Inflammatory macrophage treated with lipopolysaccharide for 4 hours (primary cell): ENCODE data around the gene AP3S2.
"Not testable (repeated sequence)": the region's sequence is repeated elsewhere in the genome, so short reads cannot be mapped to it uniquely, and the experiment has no call there.

Source experiments
- DNase-seq: peaks from one replicate; pipeline ENCODE4 v3.0.0-alpha.2; 2020

The AP3S2 gene

GRCh38 chr15:89863918-89864317, 29.9 kb downstream of the AP3S2 start:
- no peak for DNase-seq

DNA sequence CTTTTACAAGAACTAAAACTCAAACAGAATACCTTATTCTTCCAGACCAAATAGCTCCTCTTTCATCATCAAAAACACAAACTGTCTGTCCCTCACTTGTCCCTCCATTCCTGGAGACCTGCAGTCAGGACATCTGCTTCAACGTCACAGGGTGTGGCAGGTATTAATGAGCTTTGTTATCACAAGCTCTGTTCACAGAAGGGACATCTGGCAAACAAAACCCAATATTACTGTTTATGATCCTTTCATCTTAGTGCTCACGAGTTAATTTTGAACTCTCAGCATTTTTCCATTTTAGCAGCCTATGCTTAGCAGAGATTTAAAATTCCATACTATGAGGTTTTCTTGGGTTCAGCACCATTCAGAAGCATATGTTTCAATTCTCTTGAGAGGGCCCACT, 32.9 kb downstream of the AP3S2 start:
- DNase-seq = no peak

GRCh38 chr15:89860431-89860830, 33.4 kb downstream of the AP3S2 start:
- no peak for DNase-seq

- DNase-seq = no peak
Measured at GRCh38 chr15:89858661-89859458, 34.9 kb downstream of the AP3S2 start.

DNA sequence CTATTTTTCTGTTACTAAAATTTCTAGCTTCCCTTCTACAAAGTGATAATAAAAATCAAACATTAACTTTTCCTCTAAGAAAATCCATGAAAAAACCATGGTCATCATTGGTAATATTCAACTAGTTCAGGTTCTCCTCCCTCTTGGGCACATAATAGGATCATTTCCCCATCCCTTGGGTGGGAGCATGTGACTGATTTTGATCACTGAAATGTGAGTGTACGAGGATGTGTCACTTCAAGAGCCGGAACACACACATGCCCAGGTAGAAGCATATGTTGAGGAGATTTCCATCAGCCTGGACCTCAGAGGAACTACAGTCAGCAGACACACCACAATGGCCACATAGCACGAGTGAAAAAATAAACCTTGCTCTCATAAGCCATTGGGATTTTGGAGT, 36.1 kb downstream of the AP3S2 start:
- DNase-seq = no peak

DNA sequence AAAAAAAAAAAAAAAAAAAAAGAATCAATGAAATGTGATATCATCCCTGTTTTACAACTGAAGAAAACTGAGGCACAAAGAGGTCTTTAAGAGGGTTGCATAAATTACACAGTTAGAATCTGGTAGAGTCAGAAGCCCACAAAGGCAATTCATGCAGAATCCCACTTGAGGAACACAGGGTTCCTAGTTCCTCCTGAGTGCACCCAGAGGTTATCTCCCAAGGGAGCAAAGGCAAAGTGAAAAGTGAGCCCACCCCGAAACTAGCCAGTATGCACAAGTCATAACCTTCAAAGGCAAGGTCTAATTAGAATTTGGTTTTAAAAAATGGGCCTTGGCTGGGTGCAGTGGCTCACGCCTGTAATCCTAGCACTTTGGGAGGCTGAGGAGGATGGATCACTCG, 37.8 kb downstream of the AP3S2 start:
- DNase-seq = no peak

GRCh38 chr15:89854863-89855262, 38.9 kb downstream of the AP3S2 start:
- not testable (repeated sequence) for DNase-seq

GRCh38 chr15:89852342-89852995, 41.3 kb downstream of the AP3S2 start:
- no peak for DNase-seq

DNA sequence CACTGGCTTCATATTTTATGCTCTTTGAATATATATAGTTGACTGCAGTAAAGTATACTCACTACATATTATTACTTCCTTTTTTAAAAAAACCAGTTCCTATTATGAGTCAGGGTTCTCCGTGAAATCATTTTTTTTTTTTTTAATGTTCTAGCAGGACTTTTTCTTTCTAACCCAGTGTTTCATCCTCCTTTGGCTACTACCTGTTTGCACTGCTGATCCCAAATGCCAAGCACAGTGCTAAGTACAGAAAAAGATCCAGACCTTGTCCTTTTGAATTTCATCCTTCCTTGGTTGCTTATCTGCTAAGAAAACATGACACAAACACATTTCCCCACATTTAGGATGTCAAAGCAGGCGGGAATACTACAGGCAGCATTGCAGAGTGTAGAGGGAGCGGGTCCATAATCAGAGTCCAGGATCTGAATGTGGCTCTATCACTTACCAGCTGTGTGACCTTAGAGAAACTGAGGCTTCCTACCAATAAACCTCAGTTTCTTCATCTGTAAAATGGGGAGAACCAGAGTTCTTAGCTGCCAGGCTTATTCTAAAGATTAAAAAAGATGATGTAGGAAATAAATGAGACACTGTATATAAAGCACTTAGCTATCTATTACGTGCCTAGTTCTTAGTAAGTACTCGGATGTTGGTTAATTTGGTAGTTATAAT, 42.0 kb downstream of the AP3S2 start:
- DNase-seq = peak; percentile 77

DNA sequence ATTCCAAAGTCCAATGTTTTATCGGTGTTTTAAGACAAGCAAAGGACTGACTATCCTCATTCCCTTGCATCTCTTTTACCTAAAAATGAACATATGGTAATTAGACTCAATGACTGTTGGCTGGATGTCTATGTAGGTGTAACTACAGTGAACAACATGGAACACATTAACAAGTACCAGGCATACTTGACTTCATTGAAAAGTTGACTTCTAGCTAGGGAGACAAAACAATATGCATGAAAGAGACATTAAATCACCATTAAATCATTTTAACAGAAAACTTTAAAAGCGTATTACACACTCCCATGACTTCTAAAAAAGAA, 44.9 kb downstream of the AP3S2 start:
- DNase-seq = no peak

- DNase-seq = no peak
Measured at GRCh38 chr15:89847101-89847500, 46.7 kb downstream of the AP3S2 start.

DNA sequence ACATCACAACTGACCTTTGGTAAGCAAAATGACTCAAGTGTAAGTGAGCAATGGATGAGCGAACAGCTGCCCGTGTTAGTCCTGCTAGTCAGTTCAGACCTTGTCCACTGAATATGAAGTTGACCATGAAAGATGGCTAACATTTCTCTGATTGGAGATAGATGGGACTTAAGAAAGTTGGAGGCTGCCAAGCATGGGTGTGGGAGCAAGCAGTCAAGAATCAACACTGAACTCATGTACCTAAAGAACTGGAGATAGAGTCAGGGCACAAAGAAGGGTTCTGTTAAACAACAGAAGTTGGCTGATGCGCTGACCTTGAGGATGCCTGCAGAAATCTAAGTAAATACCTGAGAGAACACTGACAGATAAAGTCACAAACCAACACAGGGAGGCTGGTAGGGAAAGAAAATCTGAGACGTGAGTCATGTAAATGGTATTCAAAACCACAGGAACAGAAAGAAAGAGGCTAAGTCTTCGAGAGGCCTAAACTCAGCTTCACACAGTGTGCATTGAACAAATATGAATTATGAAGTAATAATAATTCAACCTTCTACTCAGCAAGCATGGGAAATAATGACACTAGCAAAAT, 48.4 kb downstream of the AP3S2 start:
- no peak for DNase-seq

DNA sequence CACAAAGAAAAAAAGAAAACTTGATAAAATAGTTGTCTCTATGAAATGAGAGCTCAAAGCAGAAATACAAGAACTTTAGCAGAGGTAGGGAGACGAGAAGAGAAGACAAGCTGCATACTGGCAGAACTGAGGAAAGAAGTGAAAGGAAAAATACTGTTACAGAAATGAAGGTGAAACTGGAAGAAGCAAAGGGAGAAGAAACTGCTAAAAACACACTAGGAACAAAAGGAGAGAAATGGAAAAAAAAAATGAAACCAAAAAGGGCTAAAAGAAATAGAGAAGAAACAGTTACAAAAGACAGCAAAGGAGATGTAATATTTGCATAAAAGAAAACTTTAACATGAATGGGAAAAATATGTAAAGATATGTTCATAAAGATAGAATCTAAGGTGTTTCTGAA, 51.8 kb downstream of the AP3S2 start:
- peak; percentile 72 for DNase-seq

- DNase-seq = no peak
Measured at GRCh38 chr15:89841306-89841705, 52.5 kb downstream of the AP3S2 start.

- peak; percentile 87 for DNase-seq
Measured at GRCh38 chr15:89839167-89839810, 54.5 kb downstream of the AP3S2 start.

DNA sequence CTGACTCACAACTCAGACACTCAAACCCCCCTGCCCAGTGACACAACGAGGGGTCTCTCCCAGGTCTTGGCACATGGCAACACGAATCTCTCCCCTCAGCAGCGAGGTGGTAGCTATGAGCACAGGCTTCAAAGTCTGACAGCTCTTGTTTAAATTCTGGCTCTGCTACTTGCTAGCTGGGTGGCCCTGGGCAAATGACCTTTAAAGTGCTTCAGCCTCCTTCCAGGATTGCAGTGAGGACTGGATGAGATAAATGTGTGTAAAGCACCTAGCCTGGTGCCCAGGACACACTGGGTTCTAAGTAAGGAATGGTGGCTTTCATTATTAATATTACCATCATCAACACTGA, 56.0 kb downstream of the AP3S2 start:
- DNase-seq = no peak

- peak; percentile 49 for DNase-seq
Measured at GRCh38 chr15:89837134-89837829, 56.5 kb downstream of the AP3S2 start.

DNA sequence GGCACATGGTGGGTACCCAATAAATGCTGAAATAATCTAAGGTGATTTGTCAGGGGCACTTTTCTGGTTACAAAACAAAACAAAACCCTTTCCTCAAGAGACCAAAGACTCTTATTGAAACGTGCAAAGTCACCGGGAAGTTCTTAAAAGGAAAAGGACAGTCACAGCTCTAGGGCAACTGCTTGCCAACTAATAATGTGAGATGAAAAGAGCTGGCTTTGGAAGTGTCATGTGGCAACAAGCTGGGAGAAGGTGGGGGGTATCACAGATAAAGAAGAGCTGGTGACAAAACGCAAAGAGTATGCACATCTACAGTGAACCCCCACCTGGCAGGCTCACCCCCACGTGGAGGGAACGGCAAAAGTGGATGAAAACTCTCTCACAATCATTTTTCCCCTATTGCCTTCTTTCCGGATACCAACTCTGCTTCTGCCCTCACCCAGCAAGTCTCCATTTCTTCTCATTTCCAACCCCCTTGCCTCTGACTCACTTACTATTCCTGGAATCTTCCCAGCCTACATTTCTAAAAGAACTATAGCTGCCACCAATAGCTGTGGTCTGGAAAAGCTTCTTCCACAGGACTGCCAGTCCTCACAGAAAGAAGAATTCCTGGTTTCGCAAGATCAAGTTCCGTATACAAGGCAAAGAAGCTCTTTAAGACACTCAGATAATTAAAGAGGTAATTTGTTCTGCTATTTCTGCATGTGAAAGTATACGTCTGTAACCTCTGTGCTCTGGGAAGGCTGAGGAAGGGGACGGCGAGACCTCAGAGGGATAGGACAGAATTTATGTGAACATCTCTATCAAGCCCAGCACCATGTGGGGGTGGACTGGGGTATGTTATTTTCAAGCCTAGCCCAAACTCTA, 57.3 kb downstream of the AP3S2 start:
- peak; percentile 73 for DNase-seq

GRCh38 chr15:89835176-89835564, 58.6 kb downstream of the AP3S2 start:
- DNase-seq = no peak

DNA sequence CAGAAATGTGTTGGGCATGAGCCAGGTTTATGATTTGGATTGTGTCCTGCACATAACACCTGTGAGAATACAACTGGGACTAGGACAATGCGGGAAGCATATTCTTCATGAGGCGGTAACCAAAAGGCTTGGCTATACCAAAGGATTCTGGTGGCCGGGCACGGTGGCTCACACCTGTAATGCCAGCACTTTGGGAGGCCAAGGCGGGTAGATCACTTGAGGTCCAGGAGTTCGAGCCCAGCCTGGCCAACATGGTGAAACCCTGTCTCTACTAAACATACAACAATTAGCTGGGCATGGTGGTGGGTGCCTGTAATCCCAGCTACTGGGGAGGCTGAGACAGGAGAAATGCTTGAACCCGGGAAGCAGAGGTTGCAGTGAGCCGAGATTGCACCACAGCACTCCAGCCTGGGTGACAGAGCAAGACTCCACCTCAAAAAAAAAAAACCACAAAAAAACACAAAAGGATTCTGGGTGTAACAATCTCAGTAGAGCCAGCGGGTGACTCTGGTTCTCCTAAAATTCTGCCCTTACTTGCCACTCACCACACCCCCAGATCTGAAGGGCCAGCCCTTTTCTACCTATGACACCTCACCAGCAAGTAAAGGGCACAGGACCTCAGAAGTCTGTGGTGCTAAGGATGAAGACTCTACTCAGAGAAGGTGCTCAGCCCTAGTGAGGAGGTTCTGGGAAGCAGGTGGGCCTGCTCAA, 59.2 kb downstream of the AP3S2 start:
- DNase-seq = not testable (repeated sequence)

DNA sequence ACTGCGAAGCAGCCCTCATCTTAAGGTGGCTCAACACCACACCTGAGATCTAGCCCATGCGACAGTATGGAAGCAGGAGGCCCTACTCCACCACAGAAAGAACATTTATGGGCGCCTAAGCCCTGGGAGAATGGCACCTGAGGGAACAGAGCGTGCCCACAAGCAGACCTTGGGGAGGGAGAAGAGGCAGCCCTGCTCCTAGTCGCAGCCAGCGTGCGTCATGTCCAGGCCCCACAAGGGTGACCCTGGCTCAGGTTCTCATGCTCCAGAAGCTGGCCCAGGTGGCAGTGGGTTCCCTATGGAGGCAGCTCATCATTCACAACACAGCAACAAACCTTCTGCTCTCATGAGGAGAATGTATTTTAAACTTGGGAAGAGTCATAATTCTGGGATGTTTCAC, 59.8 kb downstream of the AP3S2 start:
- no peak for DNase-seq
